ENCODE data around the gene ACOT12.

GRCh38 chr5:81370912-81371311 lies 23.0 kb downstream of the ACOT12 start:
- TF ChIP-seq YBX1 (IDR thresholded peaks at IDR 0.05) = no peak
- TF ChIP-seq HDGF (IDR thresholded peaks at IDR 0.05) = no peak
- no peak for TF ChIP-seq ZNF197 (CRISPR knock-in tag; IDR thresholded peaks at IDR 0.05; ENCODE audit: low read depth)
- TF ChIP-seq RAD21 (CRISPR knock-in tag; conservative IDR thresholded peaks at IDR 0.05 in 1 of 2, IDR thresholded peaks at IDR 0.05 in 1 of 2) = no peak
- TF ChIP-seq PHF21A (IDR thresholded peaks at IDR 0.05; ENCODE audit: borderline replicate concordance, low read depth) = no peak
- no peak for TF ChIP-seq RBM25 (IDR thresholded peaks at IDR 0.05; ENCODE audit: low read depth, low read length, severe bottlenecking)
- TF ChIP-seq KAT2B (IDR thresholded peaks at IDR 0.05; ENCODE audit: low read depth, low read length) = no peak

Measured in K562 (cell line).